ENCODE data around the gene PAM.

Gene PAM

GRCh38 chr5:102754767-102755431 is at the start of gene PAM:
Gene PAM, plus strand, starts transcription at chr5:102755305. Its CDS starts 110,891 bp downstream, at chr5:102866196.
- DNase-seq (ENCODE audit: low read depth), result peak; percentile 84

- DNase-seq (ENCODE audit: low read depth), result peak; percentile 75
Observed at GRCh38 chr5:102711525-102712385, 43.4 kb upstream of the PAM start.

GRCh38 chr5:102713278-102713677 is 41.8 kb upstream of the PAM start:
- no peak for DNase-seq (ENCODE audit: low read depth)

GRCh38 chr5:102713682-102714231 is 41.3 kb upstream of the PAM start:
- DNase-seq (ENCODE audit: low read depth), result no peak

GRCh38 chr5:102715082-102715807 is 39.9 kb upstream of the PAM start:
- DNase-seq (ENCODE audit: low read depth), result peak; percentile 80

- no peak for DNase-seq (ENCODE audit: low read depth)
Observed at GRCh38 chr5:102716017-102716416, 39.1 kb upstream of the PAM start.

GRCh38 chr5:102718819-102719218 is 36.3 kb upstream of the PAM start:
- peak; percentile 61 for DNase-seq (ENCODE audit: low read depth)

GRCh38 chr5:102719886-102720285 is 35.2 kb upstream of the PAM start:
- no peak for DNase-seq (ENCODE audit: low read depth)

GRCh38 chr5:102720969-102721368 is 34.1 kb upstream of the PAM start:
- DNase-seq (ENCODE audit: low read depth), result no peak

- peak; percentile 87 for DNase-seq (ENCODE audit: low read depth)
Observed at GRCh38 chr5:102722931-102723330, 32.2 kb upstream of the PAM start.

- no peak for DNase-seq (ENCODE audit: low read depth)
Observed at GRCh38 chr5:102731693-102732092, 23.4 kb upstream of the PAM start.

GRCh38 chr5:102733534-102733933 is 21.6 kb upstream of the PAM start:
- DNase-seq (ENCODE audit: low read depth), result no peak

GRCh38 chr5:102737161-102737560 is 17.9 kb upstream of the PAM start:
- DNase-seq (ENCODE audit: low read depth), result no peak

GRCh38 chr5:102737805-102738469 is 17.2 kb upstream of the PAM start:
- peak; percentile 45 for DNase-seq (ENCODE audit: low read depth)

- DNase-seq (ENCODE audit: low read depth), result no peak
Observed at GRCh38 chr5:102740515-102740914, 14.6 kb upstream of the PAM start.

GRCh38 chr5:102742215-102742614 is 12.9 kb upstream of the PAM start:
- no peak for DNase-seq (ENCODE audit: low read depth)

- no peak for DNase-seq (ENCODE audit: low read depth)
Observed at GRCh38 chr5:102743900-102744299, 11.2 kb upstream of the PAM start.

GRCh38 chr5:102747386-102748166 is 7.5 kb upstream of the PAM start:
- no peak for DNase-seq (ENCODE audit: low read depth)

- no peak for DNase-seq (ENCODE audit: low read depth)
Observed at GRCh38 chr5:102749416-102750030, 5.6 kb upstream of the PAM start.

GRCh38 chr5:102750151-102750834 is 4.8 kb upstream of the PAM start:
- no peak for DNase-seq (ENCODE audit: low read depth)
